ENCODE measurements around the gene ATXN3L. TPM values are rescaled to one million over a fixed set of nuclear protein-coding genes. Genes with fewer than 3 reads are reported as not detected.

ATXN3L gene
- polyA plus RNA-seq, 1 of the 3 experiments (the other 2 are of a cell fraction), result not detected

DNA sequence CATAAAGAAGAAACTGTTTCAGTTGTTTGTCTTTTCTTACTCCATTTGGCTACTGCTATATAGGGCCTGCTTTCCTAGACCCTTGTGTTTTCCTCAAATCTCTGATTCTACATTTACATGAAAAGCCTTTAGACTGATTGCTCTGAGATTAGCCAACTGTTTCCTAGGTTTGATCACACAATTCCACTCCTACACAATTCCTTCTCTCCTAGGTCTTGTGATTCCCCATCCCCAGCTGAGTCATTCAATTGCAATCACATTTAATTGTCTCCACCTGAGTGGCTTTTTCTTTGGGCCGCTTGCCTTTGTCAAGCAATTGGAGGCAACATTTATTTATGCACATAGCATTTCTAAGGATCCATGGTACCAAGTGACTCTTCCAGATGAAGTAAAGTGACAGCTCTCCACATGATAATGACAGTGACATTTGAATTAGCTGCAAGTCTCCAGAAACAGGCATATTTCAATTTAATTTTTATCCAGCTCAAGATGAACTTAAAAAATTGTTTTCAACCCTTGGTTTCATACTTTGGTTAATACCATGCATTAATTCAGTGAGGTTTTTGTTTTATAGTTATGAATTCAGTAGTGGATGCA lies 35.8 kb downstream of the ATXN3L start:
- ChIA-PET CTCF (interaction anchor here (1.5 kb wide), 1 partner anchor 204 kb away, joined by 4 read pairs; no protein-coding TSS in a partner anchor), POLR2A (no interaction called here)
- no peak overlapping the region for H3K9ac ChIP-seq
- TF ChIP-seq, protein P1, sequence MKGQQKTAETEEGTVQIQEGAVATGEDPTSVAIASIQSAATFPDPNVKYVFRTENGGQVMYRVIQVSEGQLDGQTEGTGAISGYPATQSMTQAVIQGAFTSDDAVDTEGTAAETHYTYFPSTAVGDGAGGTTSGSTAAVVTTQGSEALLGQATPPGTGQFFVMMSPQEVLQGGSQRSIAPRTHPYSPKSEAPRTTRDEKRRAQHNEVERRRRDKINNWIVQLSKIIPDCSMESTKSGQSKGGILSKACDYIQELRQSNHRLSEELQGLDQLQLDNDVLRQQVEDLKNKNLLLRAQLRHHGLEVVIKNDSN (IDR thresholded peaks at IDR 0.05; ENCODE audit: borderline replicate concordance, low read depth), result no peak
- TF ChIP-seq JUND (IDR thresholded peaks at IDR 0.05) (peak; percentile 58), GATA2 (CRISPR knock-in tag; IDR thresholded peaks at IDR 0.05) (no peak), POLR2AphosphoS5 (IDR thresholded peaks at IDR 0.05; ENCODE audit: low read depth, low read length) (peak; percentile 38; the same call in 1 of the 2 replicates), YY1 (IDR thresholded peaks at IDR 0.05; ENCODE audit: low read depth) (no peak), FOSL2 (IDR thresholded peaks at IDR 0.05; ENCODE audit: borderline replicate concordance, low read depth) (peak; percentile 66; the same call in 1 of the 2 replicates), NRF1 (IDR thresholded peaks at IDR 0.05; ENCODE audit: low read depth, low read length) (no peak), RCOR1 (IDR thresholded peaks at IDR 0.05; ENCODE audit: low read length) (no peak), GABPA (IDR thresholded peaks at IDR 0.05; ENCODE audit: low read depth) (no peak), MXI1 (IDR thresholded peaks at IDR 0.05; ENCODE audit: low read depth, low read length) (no peak), FOXM1 (IDR thresholded peaks at IDR 0.05; ENCODE audit: low read depth) (no peak), SIN3A (IDR thresholded peaks at IDR 0.05; ENCODE audit: borderline replicate concordance, low read depth, low read length) (no peak), TEAD4 (IDR thresholded peaks at IDR 0.05; ENCODE audit: borderline replicate concordance, insufficient read depth) (no peak), FOXJ3 (CRISPR knock-in tag; IDR thresholded peaks at IDR 0.05) (no peak), TAF1 (IDR thresholded peaks at IDR 0.05; ENCODE audit: borderline replicate concordance, low read depth, low read length) (no peak), RXRA (IDR thresholded peaks at IDR 0.05; ENCODE audit: borderline replicate concordance, low read depth) (no peak), RAD21 (IDR thresholded peaks at IDR 0.05; ENCODE audit: low read length) (no peak)
- TF ChIP-seq, protein P2, sequence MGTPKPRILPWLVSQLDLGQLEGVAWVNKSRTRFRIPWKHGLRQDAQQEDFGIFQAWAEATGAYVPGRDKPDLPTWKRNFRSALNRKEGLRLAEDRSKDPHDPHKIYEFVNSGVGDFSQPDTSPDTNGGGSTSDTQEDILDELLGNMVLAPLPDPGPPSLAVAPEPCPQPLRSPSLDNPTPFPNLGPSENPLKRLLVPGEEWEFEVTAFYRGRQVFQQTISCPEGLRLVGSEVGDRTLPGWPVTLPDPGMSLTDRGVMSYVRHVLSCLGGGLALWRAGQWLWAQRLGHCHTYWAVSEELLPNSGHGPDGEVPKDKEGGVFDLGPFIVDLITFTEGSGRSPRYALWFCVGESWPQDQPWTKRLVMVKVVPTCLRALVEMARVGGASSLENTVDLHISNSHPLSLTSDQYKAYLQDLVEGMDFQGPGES (IDR thresholded peaks at IDR 0.05; ENCODE audit: low read depth, low read length), result no peak
- TF ChIP-seq, protein P3, sequence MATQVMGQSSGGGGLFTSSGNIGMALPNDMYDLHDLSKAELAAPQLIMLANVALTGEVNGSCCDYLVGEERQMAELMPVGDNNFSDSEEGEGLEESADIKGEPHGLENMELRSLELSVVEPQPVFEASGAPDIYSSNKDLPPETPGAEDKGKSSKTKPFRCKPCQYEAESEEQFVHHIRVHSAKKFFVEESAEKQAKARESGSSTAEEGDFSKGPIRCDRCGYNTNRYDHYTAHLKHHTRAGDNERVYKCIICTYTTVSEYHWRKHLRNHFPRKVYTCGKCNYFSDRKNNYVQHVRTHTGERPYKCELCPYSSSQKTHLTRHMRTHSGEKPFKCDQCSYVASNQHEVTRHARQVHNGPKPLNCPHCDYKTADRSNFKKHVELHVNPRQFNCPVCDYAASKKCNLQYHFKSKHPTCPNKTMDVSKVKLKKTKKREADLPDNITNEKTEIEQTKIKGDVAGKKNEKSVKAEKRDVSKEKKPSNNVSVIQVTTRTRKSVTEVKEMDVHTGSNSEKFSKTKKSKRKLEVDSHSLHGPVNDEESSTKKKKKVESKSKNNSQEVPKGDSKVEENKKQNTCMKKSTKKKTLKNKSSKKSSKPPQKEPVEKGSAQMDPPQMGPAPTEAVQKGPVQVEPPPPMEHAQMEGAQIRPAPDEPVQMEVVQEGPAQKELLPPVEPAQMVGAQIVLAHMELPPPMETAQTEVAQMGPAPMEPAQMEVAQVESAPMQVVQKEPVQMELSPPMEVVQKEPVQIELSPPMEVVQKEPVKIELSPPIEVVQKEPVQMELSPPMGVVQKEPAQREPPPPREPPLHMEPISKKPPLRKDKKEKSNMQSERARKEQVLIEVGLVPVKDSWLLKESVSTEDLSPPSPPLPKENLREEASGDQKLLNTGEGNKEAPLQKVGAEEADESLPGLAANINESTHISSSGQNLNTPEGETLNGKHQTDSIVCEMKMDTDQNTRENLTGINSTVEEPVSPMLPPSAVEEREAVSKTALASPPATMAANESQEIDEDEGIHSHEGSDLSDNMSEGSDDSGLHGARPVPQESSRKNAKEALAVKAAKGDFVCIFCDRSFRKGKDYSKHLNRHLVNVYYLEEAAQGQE (IDR thresholded peaks at IDR 0.05; ENCODE audit: low read depth, low read length), result no peak
- TF ChIP-seq, protein P4, sequence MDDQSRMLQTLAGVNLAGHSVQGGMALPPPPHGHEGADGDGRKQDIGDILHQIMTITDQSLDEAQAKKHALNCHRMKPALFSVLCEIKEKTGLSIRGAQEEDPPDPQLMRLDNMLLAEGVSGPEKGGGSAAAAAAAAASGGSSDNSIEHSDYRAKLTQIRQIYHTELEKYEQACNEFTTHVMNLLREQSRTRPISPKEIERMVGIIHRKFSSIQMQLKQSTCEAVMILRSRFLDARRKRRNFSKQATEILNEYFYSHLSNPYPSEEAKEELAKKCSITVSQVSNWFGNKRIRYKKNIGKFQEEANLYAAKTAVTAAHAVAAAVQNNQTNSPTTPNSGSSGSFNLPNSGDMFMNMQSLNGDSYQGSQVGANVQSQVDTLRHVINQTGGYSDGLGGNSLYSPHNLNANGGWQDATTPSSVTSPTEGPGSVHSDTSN (IDR thresholded peaks at IDR 0.05), result peak; percentile 58
- TF ChIP-seq, protein P5, sequence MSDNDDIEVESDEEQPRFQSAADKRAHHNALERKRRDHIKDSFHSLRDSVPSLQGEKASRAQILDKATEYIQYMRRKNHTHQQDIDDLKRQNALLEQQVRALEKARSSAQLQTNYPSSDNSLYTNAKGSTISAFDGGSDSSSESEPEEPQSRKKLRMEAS (IDR thresholded peaks at IDR 0.05; ENCODE audit: low read depth), result peak; percentile 17; the same call in 1 of the 2 replicates
- TF ChIP-seq, protein P6, sequence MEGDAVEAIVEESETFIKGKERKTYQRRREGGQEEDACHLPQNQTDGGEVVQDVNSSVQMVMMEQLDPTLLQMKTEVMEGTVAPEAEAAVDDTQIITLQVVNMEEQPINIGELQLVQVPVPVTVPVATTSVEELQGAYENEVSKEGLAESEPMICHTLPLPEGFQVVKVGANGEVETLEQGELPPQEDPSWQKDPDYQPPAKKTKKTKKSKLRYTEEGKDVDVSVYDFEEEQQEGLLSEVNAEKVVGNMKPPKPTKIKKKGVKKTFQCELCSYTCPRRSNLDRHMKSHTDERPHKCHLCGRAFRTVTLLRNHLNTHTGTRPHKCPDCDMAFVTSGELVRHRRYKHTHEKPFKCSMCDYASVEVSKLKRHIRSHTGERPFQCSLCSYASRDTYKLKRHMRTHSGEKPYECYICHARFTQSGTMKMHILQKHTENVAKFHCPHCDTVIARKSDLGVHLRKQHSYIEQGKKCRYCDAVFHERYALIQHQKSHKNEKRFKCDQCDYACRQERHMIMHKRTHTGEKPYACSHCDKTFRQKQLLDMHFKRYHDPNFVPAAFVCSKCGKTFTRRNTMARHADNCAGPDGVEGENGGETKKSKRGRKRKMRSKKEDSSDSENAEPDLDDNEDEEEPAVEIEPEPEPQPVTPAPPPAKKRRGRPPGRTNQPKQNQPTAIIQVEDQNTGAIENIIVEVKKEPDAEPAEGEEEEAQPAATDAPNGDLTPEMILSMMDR (IDR thresholded peaks at IDR 0.05), result no peak
- TF ChIP-seq, protein P7, sequence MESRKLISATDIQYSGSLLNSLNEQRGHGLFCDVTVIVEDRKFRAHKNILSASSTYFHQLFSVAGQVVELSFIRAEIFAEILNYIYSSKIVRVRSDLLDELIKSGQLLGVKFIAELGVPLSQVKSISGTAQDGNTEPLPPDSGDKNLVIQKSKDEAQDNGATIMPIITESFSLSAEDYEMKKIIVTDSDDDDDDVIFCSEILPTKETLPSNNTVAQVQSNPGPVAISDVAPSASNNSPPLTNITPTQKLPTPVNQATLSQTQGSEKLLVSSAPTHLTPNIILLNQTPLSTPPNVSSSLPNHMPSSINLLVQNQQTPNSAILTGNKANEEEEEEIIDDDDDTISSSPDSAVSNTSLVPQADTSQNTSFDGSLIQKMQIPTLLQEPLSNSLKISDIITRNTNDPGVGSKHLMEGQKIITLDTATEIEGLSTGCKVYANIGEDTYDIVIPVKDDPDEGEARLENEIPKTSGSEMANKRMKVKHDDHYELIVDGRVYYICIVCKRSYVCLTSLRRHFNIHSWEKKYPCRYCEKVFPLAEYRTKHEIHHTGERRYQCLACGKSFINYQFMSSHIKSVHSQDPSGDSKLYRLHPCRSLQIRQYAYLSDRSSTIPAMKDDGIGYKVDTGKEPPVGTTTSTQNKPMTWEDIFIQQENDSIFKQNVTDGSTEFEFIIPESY (IDR thresholded peaks at IDR 0.05; ENCODE audit: borderline replicate concordance, low read depth), result no peak

More for the DNA sequence above, 35.8 kb downstream of the ATXN3L start:
- Histone ChIP-seq H3K27me3 (ENCODE audit: insufficient read depth) (no peaks in the 10 kb centered on the region), H3K27ac (ENCODE audit: low read depth in 2 of 2, low read length in 1 of 2) (peak overlapping the region; percentile 74 to 89; a peak in 3 of 4 replicates), H3K36me3 (replicated peaks in 1 of 2; ENCODE audit: control insufficient read depth in 1 of 2, insufficient read depth in 2 of 2, low read length in 1 of 2) (peaks cover 0 to 17% of the 10 kb centered on the region in 2 experiments), H3K4me1 (ENCODE audit: control insufficient read depth in 1 of 2, insufficient read depth in 2 of 2, low read depth in 1 of 2, low read length in 1 of 2) (peaks cover 4 to 40% of the 10 kb centered on the region in 2 experiments), H3K9me2 (no peaks in the 10 kb centered on the region), H3F3A (replicated peaks; ENCODE audit: insufficient read depth) (peaks cover 31% of the 10 kb centered on the region), H3K4me2 (peak overlapping the region; percentile 3; the same call in 1 of the 2 replicates), H4K20me1 (ENCODE audit: insufficient read depth) (no peaks in the 10 kb centered on the region), H3K9me3 (no peaks in the 10 kb centered on the region), H3K4me3 (ENCODE audit: low read depth in 2 of 2, low read length in 1 of 2) (no peak overlapping the region), H3K79me2 (ENCODE audit: insufficient read depth) (peaks cover 68% of the 10 kb centered on the region), H2AFZ (ENCODE audit: low read depth) (no peak overlapping the region)
- 14% methylated on average over 1 of the region's 1 CpG for WGBS (ENCODE audit: low lambda C conversion rate)
- no peak for DNase-seq

Measured in SK-N-SH (cell line).